ENCODE results near the gene ST7L.

DNA sequence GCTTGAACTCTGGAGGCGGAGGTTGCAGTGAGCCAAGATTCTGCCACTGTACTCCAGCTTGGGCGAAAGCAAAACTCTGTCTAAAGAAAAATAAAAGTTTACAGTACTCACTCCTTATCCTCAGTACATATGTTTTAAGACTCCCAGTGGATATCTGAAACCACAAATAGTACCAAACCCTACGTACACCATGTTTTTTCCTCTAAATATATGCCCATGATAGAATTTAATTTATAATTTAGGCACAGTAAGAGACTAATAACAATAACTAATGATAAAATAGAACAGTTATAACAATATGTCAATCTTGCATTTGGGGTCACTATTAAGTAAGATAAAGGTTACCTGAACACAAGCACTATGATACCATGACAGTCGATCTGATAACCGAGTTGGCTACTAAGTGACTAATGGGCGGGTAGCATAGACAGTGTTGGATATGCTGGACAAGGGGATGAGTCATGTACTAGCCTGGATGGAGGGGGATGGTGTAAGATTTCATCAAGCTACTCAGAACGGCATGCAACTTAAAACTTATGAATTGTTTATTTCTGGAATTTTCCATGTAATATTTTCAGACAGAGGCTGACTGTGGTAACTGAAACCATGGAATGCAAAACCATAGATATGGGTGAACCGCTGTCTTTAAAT lies 43.7 kb downstream of the ST7L start:
- no peak for TF ChIP-seq EZH2 (IDR thresholded peaks at IDR 0.05; ENCODE audit: insufficient read depth, poor library complexity, severe bottlenecking)
- TF ChIP-seq EZH2phosphoT487 (IDR thresholded peaks at IDR 0.05; ENCODE audit: insufficient read depth, low read depth) = no peak

Data from GM23248 (cell line).